Stimulated activated CD8-positive, alpha-beta memory T cell treated with anti-CD3 and anti-CD28 coated beads, Interleukin-7, amount 100 ng/mL, for 4 hours (primary cell): ENCODE measurements around the gene ANKDD1A.

Experiments
- DNase-seq, 2 donors: peaks; one replicate each; pipeline ENCODE4 v3.0.0-alpha.2; 2020; ENCODE audit warnings: low read depth in 2 of 2

ANKDD1A gene

DNA sequence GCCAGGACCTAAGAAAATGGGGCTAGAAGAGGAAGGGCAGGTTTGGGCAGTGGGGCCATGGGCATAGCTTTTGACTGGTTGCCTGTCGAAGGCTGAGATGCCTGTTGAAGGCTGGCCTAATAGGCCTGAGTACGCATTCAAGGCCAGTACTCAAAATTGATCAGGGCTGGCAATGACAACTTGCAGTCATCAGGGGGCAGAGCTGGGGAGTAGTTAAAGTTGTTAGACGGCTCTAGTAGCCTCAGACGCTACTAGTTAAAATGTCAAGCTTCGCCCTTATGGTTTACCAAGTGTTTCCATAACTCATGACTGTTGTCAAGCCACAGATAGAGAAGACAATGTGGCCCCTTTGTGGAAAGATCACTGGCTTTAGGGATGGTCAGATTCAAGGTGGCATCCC is 49.3 kb downstream of the ANKDD1A start:
- DNase-seq, result no peak

DNA sequence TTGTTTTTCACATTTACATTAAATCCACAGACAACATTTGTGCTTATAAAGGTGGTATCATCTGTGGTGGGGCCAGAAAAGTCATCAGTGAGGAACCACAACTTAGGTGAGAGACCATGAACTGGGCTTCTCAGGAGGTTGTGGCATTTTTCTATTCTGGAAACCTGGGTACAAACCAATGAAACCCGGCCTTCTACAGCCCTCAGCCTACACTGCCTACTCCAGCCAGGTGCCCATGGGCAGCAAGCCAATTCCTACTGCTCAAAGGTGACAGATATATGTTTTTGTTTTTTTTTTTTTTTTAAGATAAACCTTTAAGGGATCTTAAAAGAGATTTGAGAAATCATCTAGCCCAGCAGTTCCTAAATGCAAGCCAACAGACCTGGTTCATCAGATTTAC is 57.7 kb downstream of the ANKDD1A start:
- DNase-seq, result no peak

DNA sequence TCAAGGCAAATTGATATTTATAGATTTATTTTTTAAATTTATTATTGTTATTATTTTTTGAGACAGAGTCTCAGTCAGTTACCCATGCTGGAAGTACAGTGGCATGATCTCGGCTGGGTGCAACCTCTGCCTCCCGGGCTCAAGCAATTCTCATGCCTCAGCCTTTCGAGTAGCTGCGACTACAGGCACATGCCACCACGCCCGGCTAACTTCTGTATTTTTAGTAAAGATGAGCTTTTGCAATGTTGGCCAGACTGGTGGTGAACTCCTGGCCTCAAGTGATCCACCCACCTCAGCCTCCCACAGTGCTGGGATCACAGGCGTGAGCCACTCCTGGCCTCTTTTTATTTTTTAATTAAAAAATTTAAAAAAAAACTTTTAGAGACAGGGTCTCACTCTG is 59.0 kb downstream of the ANKDD1A start:
- DNase-seq, result no peak

DNA sequence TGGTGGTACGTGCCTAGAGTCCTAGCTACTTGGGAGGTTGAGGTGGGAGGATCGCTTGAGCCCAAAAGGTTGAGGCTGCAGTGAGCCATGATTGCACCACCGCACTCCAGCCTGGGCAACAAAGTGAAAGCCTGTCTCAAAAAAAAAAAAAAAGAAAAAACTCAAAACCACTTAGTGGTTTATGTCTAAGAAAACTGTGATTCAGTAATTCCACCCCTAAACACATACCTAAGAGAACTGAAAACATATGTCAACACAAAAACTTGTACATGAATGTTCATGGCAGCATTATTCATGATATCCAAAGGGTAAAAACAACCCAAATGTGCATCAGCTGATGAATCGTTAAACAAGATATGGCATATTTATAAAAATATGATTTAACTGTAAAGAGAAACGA is 63.7 kb downstream of the ANKDD1A start:
- DNase-seq, result no peak

DNA sequence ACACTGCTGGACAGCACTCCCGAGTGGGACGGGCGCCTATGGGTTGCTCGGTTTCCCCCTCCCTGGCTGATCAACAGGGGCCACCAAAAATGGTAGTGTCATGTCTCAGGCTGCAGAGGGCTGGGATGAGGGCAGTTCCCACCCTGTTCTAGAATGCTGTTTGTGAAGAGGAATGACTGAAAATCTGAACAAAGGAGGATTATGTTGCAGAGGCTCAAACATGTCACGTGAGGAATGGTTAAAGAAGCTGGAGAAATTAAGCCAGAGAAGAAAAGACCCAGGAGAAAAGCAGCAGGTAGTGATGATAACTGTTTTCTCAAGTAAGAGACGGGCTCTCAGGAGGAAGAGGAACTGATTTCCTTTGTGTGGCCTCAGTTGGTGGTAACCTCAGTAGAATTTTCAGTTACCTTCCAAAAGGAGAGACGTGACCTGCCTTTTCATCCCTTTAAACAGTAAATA is 67.6 kb downstream of the ANKDD1A start:
- no peak for DNase-seq

DNA sequence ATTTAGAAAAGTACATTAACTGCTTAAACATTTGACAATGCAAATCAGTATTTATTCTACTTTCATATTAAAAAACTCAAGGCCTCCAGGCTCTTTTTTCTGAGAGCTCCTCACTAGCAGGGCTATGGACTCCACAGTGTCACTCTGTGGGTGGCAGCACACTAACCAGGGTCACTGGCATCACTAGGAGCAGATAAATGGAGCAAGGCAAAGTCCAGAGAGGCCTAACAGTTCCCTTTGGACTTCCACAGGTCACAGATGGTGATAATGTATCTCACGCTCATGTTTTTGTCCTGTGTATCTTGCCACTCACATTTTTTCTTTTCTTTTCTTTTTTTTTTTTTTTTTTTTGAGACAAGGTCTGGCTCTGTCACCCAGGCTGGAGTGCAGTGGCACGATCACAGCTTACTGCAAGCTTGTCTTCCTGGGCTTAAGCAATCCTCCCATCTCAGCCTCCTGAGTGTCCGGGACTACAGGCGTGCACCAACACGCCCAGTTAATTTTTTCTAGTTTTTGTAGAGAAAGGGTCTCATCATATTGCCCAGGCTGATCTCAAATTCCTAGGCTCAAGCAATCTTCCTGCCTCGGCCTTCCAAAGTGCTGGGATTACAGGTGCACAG is 70.2 kb downstream of the ANKDD1A start:
- no peak for DNase-seq

DNA sequence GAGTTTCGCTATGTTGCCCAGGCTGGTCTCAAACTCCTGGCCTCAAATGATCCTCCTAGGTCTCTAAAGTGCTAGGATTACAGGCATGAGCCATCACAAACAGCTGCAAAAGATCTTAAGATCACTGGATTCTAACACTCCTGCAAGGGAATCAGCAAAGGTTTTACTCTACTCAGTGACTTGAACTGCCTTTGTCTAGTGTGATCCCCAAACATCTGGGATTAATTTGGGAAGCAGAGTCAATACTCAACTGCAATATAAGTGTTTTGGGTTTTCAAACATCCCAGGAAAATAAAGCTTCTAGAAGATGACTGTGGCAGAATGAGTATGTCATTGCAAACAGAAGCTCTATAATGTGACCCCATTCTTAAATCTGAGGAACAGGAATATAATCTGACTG is 70.8 kb downstream of the ANKDD1A start:
- no peak for DNase-seq

DNA sequence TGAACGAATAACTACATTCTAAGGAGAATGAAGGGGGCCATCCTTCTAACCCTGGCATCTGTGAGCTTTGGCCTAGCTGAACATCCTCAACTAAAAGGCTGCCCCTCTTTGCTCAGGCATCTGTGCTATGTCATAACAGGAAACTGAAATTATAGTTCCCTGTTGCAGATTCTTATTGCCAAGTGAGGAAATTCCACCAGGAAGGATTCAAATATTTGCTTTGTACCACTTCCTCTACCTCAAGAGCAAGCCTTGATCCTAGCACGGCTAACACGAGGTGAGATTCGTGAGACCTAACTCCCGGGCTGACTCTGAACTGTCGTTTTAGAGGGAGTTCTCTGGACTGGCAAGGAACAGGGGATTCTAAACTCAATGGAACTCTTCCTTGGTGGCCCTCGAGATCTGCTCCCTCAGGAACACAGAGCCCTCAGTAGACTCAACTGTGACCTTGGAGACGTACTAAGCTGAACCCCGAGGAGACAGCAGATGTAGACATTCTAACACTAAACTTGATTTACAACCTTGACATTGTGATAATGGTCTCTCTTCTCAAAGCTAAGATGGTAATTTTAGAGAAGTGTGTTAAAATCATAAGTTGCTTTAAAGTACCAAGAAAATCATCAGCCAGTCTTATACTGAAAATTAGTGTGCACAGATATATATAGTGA is 73.8 kb downstream of the ANKDD1A start:
- no peak for DNase-seq

DNA sequence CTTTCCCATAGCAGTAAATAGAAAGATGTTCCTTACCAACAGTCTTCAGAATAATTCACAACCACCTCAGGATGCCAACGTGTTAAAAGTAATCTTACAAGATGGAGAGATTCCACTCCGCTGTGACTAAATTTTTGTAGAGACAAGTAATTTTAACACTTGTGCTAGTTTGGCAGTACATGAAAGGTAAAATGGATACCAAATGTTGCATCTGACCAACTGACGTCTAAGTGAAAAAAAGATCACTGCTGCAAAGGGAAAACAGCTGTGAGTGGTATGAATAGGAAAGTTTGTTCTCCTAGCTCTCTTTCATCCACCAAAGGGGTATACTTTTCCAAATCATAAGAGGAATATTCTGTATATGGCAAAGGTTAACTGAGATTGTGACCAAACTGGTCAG is 75.4 kb downstream of the ANKDD1A start:
- DNase-seq, result no peak

DNA sequence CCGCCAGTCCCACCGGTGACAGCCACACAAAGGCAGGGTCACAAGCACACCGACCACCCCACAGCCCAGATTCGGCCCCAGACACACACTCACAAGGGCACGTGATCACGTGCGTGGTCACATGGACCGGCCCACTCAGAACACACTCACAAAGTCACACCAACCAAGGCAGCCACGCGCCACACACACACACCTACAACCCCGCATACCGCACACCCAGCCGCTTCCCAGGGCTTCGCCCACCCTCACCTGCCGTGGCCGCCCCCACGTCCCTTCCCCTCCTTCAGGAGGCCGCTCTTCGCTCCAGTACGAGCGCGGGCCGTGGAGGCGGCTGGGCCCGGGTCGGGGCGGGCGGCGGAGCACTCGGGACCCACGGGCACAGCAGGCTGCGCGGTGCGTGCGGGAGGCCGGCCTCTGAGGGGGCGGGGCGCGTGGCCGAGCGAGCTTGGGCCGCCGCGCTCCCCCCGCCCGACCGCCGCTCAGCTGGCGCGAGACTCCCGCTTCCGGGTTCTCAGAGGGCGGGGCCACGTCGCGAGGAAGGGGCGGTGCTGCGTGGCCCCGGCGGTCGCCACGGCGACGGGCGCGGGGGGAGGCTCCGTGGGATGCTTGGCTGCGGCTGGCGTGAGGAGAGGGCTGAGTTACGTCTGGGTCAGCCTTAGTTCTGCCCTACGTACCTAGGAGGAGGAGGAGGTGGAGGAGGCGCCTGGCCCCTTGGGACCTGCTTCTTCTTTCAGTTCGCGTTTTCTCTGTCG is 77.9 kb downstream of the ANKDD1A start, which contains the start of gene SPG21:
Gene SPG21, minus strand, starts transcription at position 499 of the 752 bp plus-strand sequence. CDS start 6,345 bp downstream, outside the sequence.
- DNase-seq, result peak; percentile 75 to 90

DNA sequence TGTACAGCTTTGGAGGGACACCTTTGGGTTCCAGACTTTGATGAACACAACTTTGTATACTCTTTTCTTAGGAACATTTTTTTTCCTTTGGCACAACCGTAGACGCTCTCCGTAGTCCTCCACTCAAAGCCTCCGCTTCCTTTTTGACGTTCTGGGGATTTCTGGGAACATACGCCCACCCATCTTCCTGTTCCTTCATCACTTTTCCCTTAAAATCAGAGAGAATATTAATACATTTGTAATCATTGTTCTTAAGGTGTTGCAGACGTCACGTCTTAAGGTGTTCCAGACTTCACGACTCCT is 78.4 kb downstream of the ANKDD1A start:
- no peak for DNase-seq

DNA sequence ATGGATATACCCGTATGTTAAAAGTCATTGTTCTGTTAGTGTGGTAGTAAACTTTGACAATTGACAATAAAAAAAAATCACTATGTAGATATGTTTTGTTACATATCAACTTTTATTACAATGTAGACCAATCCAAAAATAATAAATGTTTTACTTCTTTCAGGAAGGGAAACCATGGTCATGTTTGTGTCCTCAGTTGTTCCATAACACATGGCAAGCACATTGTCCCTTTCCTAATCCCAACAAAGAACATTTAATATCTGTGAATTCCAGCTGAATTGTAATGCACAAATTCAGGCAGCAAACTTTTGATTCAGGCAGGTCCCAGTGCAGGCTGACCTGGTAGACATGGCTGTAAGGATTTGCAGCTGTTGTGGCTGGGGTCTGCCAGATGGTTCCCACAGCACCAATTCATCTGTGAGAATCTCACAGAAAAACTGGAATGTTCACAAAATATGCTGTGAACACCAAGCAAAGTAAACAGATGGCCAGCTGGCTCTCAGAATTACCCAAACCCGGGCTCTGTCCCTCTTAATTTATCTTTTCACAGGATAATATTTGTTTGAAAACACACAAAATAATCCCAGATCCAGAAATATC is 79.9 kb downstream of the ANKDD1A start:
- no peak for DNase-seq

DNA sequence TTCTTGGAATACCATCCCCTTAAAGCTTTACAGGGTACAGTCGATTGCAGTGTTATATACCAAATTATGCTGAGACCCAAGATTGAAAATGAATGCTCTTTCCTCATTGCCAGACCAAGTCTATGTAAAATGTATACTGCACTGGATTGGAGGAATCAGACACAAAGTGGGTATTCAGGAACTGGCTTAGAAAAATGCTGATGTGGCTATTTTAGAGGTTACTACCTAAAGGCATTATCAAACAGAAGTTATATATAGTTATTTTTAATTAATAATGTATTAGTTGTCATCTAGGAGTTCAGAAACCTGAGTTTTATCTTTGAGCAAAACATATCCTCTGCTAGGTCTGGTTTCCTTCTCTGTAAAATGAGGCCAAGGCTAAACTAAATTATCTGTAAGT is 81.6 kb downstream of the ANKDD1A start:
- DNase-seq, result no peak

DNA sequence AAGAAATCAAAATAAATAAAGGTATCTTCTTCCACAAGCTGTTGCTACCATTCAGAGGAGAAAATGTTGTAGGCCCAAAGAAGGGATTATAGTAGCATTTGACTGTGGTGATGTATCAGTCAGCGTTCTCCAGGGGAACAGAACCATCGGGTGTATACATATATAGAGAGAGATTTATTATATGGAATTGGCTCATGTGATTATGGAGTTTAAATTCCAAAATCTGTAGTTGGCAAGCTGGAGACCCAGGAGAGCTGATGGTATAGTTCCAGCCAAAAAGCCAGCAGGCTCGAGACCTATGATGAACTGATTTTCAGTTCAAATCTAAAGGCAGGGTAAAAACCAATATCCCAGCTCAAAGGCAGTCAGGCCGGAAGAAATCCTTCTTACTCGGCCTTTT is 85.4 kb downstream of the ANKDD1A start:
- no peak for DNase-seq

DNA sequence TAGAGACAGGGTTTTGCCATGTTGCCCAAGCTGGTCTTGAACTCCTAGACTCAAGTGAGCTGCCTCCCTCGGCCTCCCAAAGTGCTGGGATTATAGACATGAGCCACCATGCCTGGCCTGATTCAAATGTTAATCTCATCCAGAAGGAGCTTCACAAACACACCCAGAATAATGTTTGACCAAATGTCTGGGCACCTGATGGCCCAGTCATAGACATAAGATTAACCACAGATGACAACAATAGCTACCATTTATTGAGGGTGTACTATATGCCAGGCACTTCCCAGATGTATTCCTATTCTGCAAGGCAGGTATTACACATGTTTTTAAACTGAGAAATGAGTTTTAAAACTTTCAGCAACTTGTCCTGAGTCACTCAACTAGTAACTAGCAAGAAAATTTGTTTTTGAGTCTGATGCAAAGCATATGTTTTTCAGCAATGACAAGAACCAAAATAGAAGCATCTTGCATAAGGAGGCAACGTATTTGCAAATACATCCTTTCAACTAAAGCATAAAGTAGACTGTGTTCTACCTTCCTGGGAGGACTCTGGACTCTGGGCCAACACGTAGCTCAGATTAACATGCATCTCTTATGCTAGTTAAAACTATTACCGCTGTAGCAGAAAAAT is 86.2 kb downstream of the ANKDD1A start:
- DNase-seq, result no peak

DNA sequence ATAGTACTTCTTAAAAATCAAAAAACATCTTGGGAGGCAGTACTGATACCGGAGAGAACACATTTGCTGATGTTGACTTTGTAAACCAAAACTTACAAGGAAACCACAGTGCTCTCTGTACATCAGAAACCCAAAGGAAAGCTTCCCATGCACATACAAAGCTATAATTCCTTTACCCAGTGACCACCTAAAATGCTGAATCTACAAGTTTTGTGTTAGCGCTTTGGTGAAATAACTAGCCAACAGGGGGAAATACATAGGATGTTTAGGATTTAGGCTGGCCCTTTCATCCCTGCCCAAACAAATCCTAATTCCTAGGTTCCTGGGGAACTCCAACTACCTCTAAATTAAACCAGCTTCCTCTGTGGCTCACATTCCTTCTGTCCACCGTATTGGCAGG is 93.3 kb downstream of the ANKDD1A start:
- no peak for DNase-seq

DNA sequence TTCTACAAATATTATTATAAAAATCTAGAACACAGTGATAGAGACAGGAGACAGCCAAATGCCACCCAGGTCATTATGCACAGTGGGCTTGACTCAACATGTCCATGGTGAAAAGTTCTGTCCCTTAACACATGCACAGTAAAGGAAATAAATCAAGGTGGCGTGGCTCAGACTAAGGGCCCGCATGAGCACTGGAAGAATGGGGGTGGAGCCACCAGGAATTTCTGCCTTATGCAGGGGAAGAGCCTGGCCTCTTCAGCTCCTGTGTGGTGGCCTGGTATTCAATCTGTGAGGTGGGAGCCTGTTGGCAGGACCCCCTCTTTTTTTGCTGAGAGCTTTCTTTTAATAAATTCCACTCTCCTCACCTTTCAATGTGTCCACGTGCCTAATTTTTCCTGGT is 95.2 kb downstream of the ANKDD1A start:
- DNase-seq, result no peak
